Upper lobe of right lung (tissue), 1 donor: ENCODE data around the gene FN1. TPM values are rescaled to one million over a fixed set of nuclear protein-coding genes. Genes with fewer than 3 reads are reported as not detected.

Experiments used
- ATAC-seq: fragments of 200-7000 bp; cut with Tn5 transposase; one replicate; pipeline ENCODE4 v1.9.1; 2020; ENCODE audit warnings: mild to moderate bottlenecking, moderate library complexity
- DNase-seq: peaks from one replicate; pipeline ENCODE4 v3.0.0-alpha.2; 2020
- H3K27ac ChIP-seq: fragments of 200-600 bp; one replicate; pipeline ENCODE4 v1.8.0; 2022
- H3K27me3 ChIP-seq: fragments of 200-600 bp; one replicate; pipeline ENCODE4 v1.8.0; 2022; ENCODE audit warnings: mild to moderate bottlenecking
- H3K36me3 ChIP-seq: fragments of 200-600 bp; one replicate; pipeline ENCODE4 v1.8.0; 2022
- H3K4me1 ChIP-seq: fragments of 200-600 bp; one replicate; pipeline ENCODE4 v1.8.0; 2022
- H3K4me3 ChIP-seq: fragments of 200-600 bp; one replicate; pipeline ENCODE4 v1.8.0; 2022; ENCODE audit warnings: mild to moderate bottlenecking
- H3K9me3 ChIP-seq: fragments of 200-600 bp; one replicate; pipeline ENCODE4 v1.8.0; 2022
- intact Hi-C: fragments of 100-400 bp; cut with DNase I; formaldehyde crosslinking; loops from one replicate; pipeline ENCODE4 v1.11.0; 2022
- total RNA-seq: library from RNA; stranded (reverse); fragmentation: NEBNext Ultra II Directional; extraction: Animal tissue kit (Norgen Biotek cat#: 25700); gene quantifications from one replicate; pipeline ENCODE4 v1.2.1, GENCODE V29; 2021
- TF ChIP-seq, protein P1 (sequence below): fragments of 200-600 bp; IDR thresholded peaks from one replicate; pipeline ENCODE4 v1.8.0; 2022; ENCODE audit warnings: antibody characterized with exemption
- donor health status: DM: no; HTN: yes; CAD: no; lungs with severe emphysema.

The FN1 gene
- total RNA-seq, 1 donor from 2014 or later: 955 TPM

- Histone ChIP-seq H3K36me3 (peaks cover 73% of the 10 kb centered on the region), H3K27me3 (no peaks in the 10 kb centered on the region), H3K27ac (no peak overlapping the region), H3K4me1 (no peaks in the 10 kb centered on the region), H3K4me3 (no peak overlapping the region), H3K9me3 (no peaks in the 10 kb centered on the region)
- intact Hi-C loops: no loop called here
- DNase-seq: no peak
- TF ChIP-seq, protein P1, sequence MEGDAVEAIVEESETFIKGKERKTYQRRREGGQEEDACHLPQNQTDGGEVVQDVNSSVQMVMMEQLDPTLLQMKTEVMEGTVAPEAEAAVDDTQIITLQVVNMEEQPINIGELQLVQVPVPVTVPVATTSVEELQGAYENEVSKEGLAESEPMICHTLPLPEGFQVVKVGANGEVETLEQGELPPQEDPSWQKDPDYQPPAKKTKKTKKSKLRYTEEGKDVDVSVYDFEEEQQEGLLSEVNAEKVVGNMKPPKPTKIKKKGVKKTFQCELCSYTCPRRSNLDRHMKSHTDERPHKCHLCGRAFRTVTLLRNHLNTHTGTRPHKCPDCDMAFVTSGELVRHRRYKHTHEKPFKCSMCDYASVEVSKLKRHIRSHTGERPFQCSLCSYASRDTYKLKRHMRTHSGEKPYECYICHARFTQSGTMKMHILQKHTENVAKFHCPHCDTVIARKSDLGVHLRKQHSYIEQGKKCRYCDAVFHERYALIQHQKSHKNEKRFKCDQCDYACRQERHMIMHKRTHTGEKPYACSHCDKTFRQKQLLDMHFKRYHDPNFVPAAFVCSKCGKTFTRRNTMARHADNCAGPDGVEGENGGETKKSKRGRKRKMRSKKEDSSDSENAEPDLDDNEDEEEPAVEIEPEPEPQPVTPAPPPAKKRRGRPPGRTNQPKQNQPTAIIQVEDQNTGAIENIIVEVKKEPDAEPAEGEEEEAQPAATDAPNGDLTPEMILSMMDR: no peak
- ATAC-seq: no peak
Measured at GRCh38 chr2:215368493-215368809, 67.4 kb downstream of the FN1 start.

DNA sequence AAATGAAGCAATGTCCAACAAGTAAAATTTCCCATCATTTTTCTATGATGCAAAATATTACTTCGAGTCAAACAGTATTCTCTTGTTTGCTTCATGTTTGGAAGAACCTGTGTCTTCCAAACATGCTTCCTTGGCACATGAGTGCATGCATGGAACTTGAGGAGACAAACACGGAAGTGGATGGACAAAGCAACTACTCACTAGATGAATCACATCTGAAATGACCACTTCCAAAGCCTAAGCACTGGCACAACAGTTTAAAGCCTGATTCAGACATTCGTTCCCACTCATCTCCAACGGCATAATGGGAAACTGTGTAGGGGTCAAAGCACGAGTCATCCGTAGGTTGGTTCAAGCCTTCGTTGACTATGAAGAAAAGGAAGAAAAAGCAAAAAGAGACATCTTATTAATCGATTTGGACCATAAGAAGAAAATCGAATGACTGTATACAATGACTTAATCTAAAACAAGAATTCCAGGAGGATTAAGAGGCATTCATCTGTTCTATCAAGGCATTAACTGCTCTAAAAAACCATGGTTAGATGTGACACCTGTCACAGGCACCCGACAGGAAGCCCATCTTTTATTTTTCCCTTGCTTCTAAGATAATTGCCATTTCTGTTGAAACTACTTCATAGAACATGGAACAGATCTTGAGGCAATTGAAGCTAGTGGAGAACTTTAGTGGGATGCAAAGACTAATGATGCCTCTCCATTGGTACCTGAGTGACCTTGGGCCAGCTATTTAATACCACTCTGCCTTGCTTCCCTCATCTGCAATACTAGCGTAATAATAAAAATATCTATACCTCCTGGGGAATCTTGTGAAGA lies 68.0 kb downstream of the FN1 start:
- intact Hi-C loops: no loop called here
- DNase-seq (no peak), ATAC-seq (no peak)
- Histone ChIP-seq H3K27me3 (no peaks in the 10 kb centered on the region), H3K9me3 (no peaks in the 10 kb centered on the region), H3K27ac (no peak overlapping the region), H3K36me3 (peaks cover 73% of the 10 kb centered on the region), H3K4me3 (no peak overlapping the region), H3K4me1 (no peaks in the 10 kb centered on the region)
- TF ChIP-seq, protein P1: no peak

DNA sequence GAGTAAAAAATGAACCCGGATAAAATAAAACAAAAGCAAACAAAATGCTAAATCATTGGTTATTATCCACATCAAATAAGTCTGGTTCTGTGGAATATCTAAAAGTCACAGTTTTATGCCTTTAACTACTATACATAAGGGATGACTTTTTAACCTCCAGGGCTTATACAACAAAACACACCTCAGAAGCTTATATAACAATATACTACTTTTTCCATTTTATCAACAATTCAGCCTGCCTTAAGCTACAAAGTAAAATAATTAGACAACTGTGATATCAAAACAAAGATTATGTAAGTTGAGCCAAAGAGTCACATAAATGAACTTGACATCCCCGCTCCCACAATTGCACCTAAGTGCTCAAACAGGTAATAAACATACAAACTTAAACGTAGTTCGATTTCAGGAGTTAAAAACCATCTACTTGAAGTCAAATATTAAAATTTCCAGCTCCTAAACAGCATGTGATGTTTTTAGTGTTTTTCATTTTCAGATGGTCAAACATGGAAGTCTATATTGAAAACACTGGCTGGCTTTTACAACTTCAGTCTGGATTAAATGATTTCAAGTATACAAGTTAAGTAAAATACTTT lies 69.3 kb downstream of the FN1 start:
- Histone ChIP-seq H3K27ac (no peak overlapping the region), H3K4me1 (no peaks in the 10 kb centered on the region), H3K27me3 (no peaks in the 10 kb centered on the region), H3K4me3 (no peak overlapping the region), H3K9me3 (no peaks in the 10 kb centered on the region), H3K36me3 (peaks cover 76% of the 10 kb centered on the region)
- ATAC-seq (no peak), DNase-seq (no peak)
- intact Hi-C loops: no loop called here
- TF ChIP-seq, protein P1: no peak

- Histone ChIP-seq H3K36me3 (peaks cover 84% of the 10 kb centered on the region), H3K9me3 (no peaks in the 10 kb centered on the region), H3K4me1 (no peaks in the 10 kb centered on the region), H3K27me3 (no peaks in the 10 kb centered on the region), H3K4me3 (no peak overlapping the region), H3K27ac (no peak overlapping the region)
- no peak for ATAC-seq
- DNase-seq: no peak
- intact Hi-C loops: no loop called here
- TF ChIP-seq, protein P1: no peak
Measured at GRCh38 chr2:215365184-215365658, 70.6 kb downstream of the FN1 start.

GRCh38 chr2:215364157-215365155 lies 71.4 kb downstream of the FN1 start:
- Histone ChIP-seq H3K27me3 (no peaks in the 10 kb centered on the region), H3K4me3 (no peak overlapping the region), H3K36me3 (peaks cover 84% of the 10 kb centered on the region), H3K9me3 (no peaks in the 10 kb centered on the region), H3K27ac (no peak overlapping the region), H3K4me1 (no peaks in the 10 kb centered on the region)
- TF ChIP-seq, protein P1: no peak
- ATAC-seq (no peak), DNase-seq (no peak)
- intact Hi-C loops: no loop called here
